Lower leg skin (tissue), 4 donors: ENCODE data around the gene VCP. TPM values are rescaled to one million over a fixed set of nuclear protein-coding genes. Genes with fewer than 3 reads are reported as not detected.

Experiments
- DNase-seq, 2 donors: peaks; one replicate each; pipeline ENCODE4 v3.0.0-alpha.2; 2019; ENCODE audit warnings: low spot score in 2 of 2
- H3K4me3 ChIP-seq: fragments of 200-600 bp; sonication (generic); 2 replicates; pipeline ENCODE4 v1.5.1; 2017; ENCODE audit warnings: mild to moderate bottlenecking, low read depth; ENCODE audit not compliant: poor library complexity, severe bottlenecking
- CTCF ChIP-seq, 3 donors: fragments of 450-650 bp; IDR thresholded peaks; one replicate each; pipeline ENCODE4 v1.5.1; 2016; ENCODE audit warnings: antibody characterized with exemption in 3 of 3, mild to moderate bottlenecking in 3 of 3, moderate library complexity in 2 of 3
- POLR2A ChIP-seq, 2 donors: fragments of 450-650 bp; IDR thresholded peaks; one replicate each; pipeline ENCODE4 v1.6.1; 2016 to 2017; ENCODE audit warnings: antibody characterized with exemption in 2 of 2, mild to moderate bottlenecking in 1 of 2, moderate library complexity in 1 of 2
- WGBS, 2 donors: methylation state at CpG; one replicate each; pipeline ENCODE4 v1.1.5; 2018; 5-methylcytosine and 5-hydroxymethylcytosine counted together
- intact Hi-C: fragments of 100-400 bp; cut with DNase I; formaldehyde crosslinking; loops from one replicate; pipeline ENCODE4 v1.15.0; 2023; ENCODE audit warnings: low total_unique reads
- total RNA-seq, 4 donors: library from RNA; depleted of rRNA; stranded (reverse); fragments of >200 nt; gene quantifications; one replicate each; pipeline ENCODE4 v1.1.0, GENCODE V29; 2016

Gene VCP
- total RNA-seq, 4 donors from 2014 or later = 122 to 194 (median 156) TPM

DNA sequence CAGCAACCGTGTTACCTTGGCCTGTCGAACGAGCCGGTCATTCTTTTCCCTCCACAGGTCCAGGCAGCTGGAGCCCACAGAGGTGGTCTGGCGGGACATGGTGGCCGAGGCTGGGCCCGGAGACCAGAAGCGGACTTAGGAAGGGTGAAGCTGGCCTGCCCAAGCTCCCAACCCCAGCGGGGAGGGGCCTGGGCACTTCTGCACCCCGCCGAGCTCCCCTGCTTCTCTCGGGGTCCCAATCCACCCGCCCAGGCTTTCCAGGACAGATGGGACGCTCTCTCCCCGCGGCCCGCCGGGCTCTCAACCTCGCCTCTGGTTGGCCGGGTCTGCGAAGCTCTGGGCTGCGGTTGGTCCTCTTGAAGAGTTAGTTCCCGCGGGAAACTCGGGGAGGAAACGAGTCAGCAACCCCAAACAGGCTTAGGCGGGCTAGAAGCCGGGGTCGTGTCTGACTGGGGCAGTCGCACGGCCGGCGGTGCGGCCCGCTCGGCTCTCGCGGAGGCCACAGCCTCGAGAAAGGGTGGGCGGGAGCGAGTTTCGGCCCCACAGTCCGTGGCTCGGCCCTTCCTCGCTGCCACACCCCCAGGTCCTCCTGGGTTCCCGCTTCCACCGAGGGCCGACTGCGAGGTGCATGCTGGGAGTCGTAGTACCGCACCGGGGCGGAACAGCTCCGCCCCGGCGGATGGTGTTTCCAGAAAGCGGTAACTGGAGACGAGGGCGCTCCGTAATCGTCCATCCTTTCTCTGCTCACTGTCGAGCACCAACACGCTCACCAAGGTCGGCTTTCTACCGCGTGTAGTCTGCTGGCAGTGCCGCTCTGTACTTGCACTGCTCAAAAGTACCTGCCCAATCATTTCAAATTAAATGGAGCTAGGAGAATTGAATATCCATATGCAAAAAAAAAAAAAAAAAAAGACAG, 7.3 kb upstream of the VCP start, which contains the start of gene FANCG:
Gene FANCG (minus strand): TSS at position 517 of the 916 bp plus-strand sequence. CDS start 418 bp downstream, at position 99.
- TF ChIP-seq CTCF (IDR thresholded peaks at IDR 0.05) = no peak
- no peak for TF ChIP-seq POLR2A (IDR thresholded peaks at IDR 0.05)
- 0% methylated on average over 25 to 33 of the region's 67 CpGs for WGBS, 2 donors
- DNase-seq = peak; percentile 84 to 96
- intact Hi-C loops = no loop called here
- H3K4me3 ChIP-seq = peak within 1 kb of the TSS; percentile 47

GRCh38 chr9:35079041-35079425, 6.6 kb upstream of the VCP start:
- intact Hi-C loops = no loop called here
- 2 to 10% methylated on average over 9 of the region's 10 CpGs for WGBS, 2 donors
- no peak for DNase-seq
- peak overlapping the region; percentile 47 for H3K4me3 ChIP-seq
- TF ChIP-seq CTCF (IDR thresholded peaks at IDR 0.05) (no peak), POLR2A (IDR thresholded peaks at IDR 0.05) (no peak)

GRCh38 chr9:35078066-35078465, 5.6 kb upstream of the VCP start:
- no peak for TF ChIP-seq CTCF (IDR thresholded peaks at IDR 0.05)
- TF ChIP-seq POLR2A (IDR thresholded peaks at IDR 0.05) = no peak
- intact Hi-C loops = no loop called here
- WGBS, 2 donors = 60 to 74% methylated on average over 4 of the region's 4 CpGs
- no peak overlapping the region for H3K4me3 ChIP-seq
- DNase-seq = peak in 1 of 2 donors; percentile 77

DNA sequence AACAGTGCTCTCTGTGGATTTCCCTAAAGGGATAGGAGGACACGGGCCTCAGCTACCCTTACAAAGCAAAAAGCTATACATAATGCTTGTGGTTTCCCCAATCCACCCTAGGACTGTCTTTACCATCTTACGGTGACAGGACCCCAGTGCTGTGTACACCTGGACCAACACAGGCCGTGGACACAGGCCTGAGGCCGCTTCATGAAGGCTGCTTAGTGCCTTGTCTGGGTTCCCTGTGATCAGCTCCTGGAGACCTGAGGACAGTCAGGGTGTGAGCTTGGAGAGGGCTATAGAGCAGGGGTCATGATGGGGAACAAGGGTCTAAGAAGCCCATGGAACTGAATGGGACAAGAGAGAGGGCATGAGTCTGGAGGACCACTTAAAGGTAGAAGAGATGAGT, 4.4 kb upstream of the VCP start:
- intact Hi-C loops = no loop called here
- DNase-seq = peak in 1 of 2 donors; percentile 69
- no peak overlapping the region for H3K4me3 ChIP-seq
- no peak for TF ChIP-seq POLR2A (IDR thresholded peaks at IDR 0.05)
- no peak for TF ChIP-seq CTCF (IDR thresholded peaks at IDR 0.05)
- WGBS, 2 donors = 93 to 96% methylated on average over 4 of the region's 4 CpGs

GRCh38 chr9:35075358-35075757, 2.9 kb upstream of the VCP start:
- WGBS, 2 donors = 94 to 97% methylated on average over 4 of the region's 4 CpGs
- intact Hi-C loops = no loop called here
- no peak overlapping the region for H3K4me3 ChIP-seq
- TF ChIP-seq CTCF (IDR thresholded peaks at IDR 0.05) (no peak), POLR2A (IDR thresholded peaks at IDR 0.05) (no peak)
- peak in 1 of 2 donors; percentile 77 for DNase-seq
